ENCODE results near the gene ARHGAP42. TPM values are rescaled to one million over a fixed set of nuclear protein-coding genes. Genes with fewer than 3 reads are reported as not detected.

ARHGAP42 gene
- total and polyA plus RNA-seq, 11 donors = 3.8 to 12.4 (median 8.6) TPM

DNA sequence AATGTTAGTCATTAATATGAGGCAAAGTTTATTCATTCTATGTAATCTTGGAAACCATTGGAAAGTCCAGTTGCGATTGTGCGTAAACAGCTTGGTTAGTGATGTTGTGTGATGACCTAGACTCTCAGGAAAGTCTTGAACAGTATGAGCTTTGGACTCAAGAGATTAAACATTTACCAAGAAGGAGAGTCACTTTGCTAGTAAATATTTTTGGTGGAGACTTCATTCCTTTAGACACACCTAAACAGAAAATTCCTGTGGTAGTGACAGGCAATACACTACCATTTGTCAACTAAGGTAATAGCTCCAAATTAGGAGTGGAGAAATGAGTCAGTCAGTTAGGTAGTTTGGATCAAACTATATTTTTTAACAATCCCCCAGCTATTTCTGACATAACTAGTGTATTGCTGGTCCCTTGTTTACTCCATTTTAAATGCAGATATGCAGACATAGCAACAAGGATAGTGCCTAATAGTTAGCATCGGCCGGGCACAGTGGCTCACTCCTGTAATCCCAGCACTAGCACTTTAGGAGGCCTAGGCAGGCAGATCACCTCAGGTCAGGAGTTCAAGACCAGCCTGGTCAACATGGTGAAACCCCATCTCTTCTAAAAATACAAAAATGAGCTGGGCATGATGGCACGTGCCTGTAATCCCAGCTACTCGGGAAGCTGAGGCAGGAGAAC is 89.3 kb downstream of the ARHGAP42 start:
- H3K4me1 ChIP-seq = peaks cover 0 to 12% (median 0%) of the 10 kb centered on the region in 12 donors
- intact Hi-C loops (cut with DNase I) = no loop called here
- WGBS, 4 donors = 93 to 95% (median 94%) methylated on average over 6 of the region's 6 CpGs
- ATAC-seq = no peak
- no peaks in the 10 kb centered on the region for H3K9me3 ChIP-seq
- peaks cover 0 to 19% (median 2%) of the 10 kb centered on the region in 9 donors for H3K36me3 ChIP-seq
- H3K27me3 ChIP-seq = no peaks in the 10 kb centered on the region
- DNase-seq = no peak
- H3K27ac ChIP-seq = no peak overlapping the region
- H3K4me3 ChIP-seq = no peak overlapping the region
- TF ChIP-seq, protein P1, sequence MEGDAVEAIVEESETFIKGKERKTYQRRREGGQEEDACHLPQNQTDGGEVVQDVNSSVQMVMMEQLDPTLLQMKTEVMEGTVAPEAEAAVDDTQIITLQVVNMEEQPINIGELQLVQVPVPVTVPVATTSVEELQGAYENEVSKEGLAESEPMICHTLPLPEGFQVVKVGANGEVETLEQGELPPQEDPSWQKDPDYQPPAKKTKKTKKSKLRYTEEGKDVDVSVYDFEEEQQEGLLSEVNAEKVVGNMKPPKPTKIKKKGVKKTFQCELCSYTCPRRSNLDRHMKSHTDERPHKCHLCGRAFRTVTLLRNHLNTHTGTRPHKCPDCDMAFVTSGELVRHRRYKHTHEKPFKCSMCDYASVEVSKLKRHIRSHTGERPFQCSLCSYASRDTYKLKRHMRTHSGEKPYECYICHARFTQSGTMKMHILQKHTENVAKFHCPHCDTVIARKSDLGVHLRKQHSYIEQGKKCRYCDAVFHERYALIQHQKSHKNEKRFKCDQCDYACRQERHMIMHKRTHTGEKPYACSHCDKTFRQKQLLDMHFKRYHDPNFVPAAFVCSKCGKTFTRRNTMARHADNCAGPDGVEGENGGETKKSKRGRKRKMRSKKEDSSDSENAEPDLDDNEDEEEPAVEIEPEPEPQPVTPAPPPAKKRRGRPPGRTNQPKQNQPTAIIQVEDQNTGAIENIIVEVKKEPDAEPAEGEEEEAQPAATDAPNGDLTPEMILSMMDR (IDR thresholded peaks at IDR 0.05) = no peak
- no peak for TF ChIP-seq POLR2A (IDR thresholded peaks at IDR 0.05)

DNA sequence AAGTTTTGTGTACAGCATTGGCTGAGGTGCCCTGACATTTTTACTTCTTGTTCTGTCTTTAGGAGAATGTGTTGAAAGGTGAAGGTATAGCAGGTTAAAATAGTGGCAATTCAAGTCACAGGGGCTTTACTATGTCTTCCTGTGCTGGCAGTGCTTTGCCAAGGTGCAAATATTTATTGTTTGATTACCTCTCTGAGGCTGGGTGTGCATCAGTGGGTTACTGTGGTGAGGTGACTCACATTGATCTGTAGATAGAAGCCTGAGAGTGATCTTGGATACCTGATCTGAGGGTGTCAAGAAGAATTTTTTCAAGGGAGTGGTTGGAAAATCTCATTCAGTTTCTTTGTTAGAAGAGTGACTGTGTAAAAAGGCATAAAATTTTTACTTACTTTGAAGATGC is 90.0 kb downstream of the ARHGAP42 start:
- TF ChIP-seq POLR2A (IDR thresholded peaks at IDR 0.05) = no peak
- TF ChIP-seq, protein P1 (IDR thresholded peaks at IDR 0.05) = no peak
- intact Hi-C loops (cut with DNase I) = no loop called here
- H3K4me1 ChIP-seq = peaks cover 0 to 12% (median 0%) of the 10 kb centered on the region in 12 donors
- no peak overlapping the region for H3K4me3 ChIP-seq
- no peak for ATAC-seq
- DNase-seq = no peak
- peaks cover 0 to 11% (median 0%) of the 10 kb centered on the region in 9 donors for H3K36me3 ChIP-seq
- H3K27me3 ChIP-seq = no peaks in the 10 kb centered on the region
- H3K27ac ChIP-seq = no peak overlapping the region
- H3K9me3 ChIP-seq = no peaks in the 10 kb centered on the region

DNA sequence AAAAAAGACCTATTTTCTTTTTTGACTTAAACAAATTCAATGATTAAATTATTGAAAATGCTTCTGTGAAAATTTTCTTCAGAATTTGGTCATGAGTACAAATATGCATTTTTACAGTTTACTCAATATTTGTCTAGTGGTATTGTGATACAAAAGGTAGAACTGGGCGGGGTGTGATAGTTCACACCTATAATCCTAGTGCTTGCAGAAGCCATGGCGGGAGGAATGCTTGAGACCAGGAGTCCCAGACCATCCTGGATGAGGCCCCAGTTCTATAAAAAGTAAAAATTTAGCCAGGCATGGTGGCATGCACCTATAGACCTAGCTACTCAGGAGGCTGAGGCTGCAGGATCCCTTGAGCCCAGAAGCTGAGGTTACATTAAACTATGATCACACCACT is 90.6 kb downstream of the ARHGAP42 start:
- Histone ChIP-seq H3K4me3 (no peak overlapping the region), H3K27me3 (no peaks in the 10 kb centered on the region), H3K9me3 (no peaks in the 10 kb centered on the region), H3K36me3 (peaks cover 0 to 6% (median 0%) of the 10 kb centered on the region in 9 donors), H3K27ac (no peak overlapping the region), H3K4me1 (peaks cover 0 to 12% (median 0%) of the 10 kb centered on the region in 12 donors)
- ATAC-seq (no peak), DNase-seq (no peak)
- intact Hi-C loops (cut with DNase I) = no loop called here
- WGBS, 4 donors = 94 to 99% (median 97%) methylated on average over 2 of the region's 2 CpGs
- TF ChIP-seq, protein P1 (IDR thresholded peaks at IDR 0.05) = no peak
- TF ChIP-seq POLR2A (IDR thresholded peaks at IDR 0.05) = no peak

DNA sequence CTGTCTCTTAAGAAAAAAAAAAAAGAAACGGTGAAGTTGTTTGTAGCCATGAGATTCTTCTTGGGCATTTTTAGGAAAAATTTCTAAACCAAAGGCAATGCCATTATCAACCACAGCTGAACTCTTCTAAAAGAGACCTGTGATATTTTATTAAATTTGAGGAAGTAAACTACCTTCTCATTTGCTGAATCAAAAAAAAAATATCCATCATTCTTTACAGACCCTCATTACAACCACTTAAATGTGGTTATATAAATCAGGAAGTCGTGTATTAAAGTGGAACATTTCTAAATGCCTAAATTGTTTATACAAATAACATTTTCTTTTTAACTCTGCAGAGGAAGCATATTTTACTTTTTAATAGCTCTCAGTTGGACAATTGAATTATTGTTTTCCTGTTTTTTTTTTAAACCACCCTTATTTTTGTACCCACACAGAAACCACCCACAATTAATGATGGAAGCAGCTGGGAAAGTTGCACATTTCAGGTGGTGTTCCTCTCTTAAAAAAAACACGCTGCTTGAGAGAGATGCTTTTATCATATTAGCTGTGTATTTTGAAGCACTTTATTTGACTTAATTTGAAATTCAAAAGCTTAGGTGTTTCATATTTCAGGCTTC is 91.2 kb downstream of the ARHGAP42 start:
- no peaks in the 10 kb centered on the region for H3K27me3 ChIP-seq
- H3K4me1 ChIP-seq = peaks cover 0 to 12% (median 0%) of the 10 kb centered on the region in 12 donors
- no peaks in the 10 kb centered on the region for H3K9me3 ChIP-seq
- no peak overlapping the region for H3K4me3 ChIP-seq
- ATAC-seq (no peak), DNase-seq (no peak)
- TF ChIP-seq POLR2A (IDR thresholded peaks at IDR 0.05) = no peak
- TF ChIP-seq, protein P1 (IDR thresholded peaks at IDR 0.05) = no peak
- 50 to 60% (median 54%) methylated on average over 3 of the region's 3 CpGs for WGBS, 4 donors
- H3K36me3 ChIP-seq = peaks cover 0 to 6% (median 0%) of the 10 kb centered on the region in 9 donors
- no peak overlapping the region for H3K27ac ChIP-seq
- intact Hi-C loops (cut with DNase I) = no loop called here
